Activated CD4-positive, alpha-beta T cell treated with anti-CD3 and anti-CD28 coated beads, Interleukin-2, Interleukin-6, amounts not matched to agents 100 ng/mL and 50 ng/mL, durations not matched to agents 16 hours and 8 hours (primary cell): ENCODE measurements around the gene MRPL43.

Experiments used
- DNase-seq: peaks from one replicate; pipeline ENCODE4 v3.0.0-alpha.2; 2020

MRPL43 gene

GRCh38 chr10:101018600-101019439, 31.5 kb upstream of the MRPL43 start:
- DNase-seq, result peak; percentile 85

- no peak for DNase-seq
Observed at GRCh38 chr10:101018118-101018599, 30.9 kb upstream of the MRPL43 start.

- no peak for DNase-seq
Observed at GRCh38 chr10:101016814-101017213, 29.5 kb upstream of the MRPL43 start.

- DNase-seq, result no peak
Observed at GRCh38 chr10:101015582-101015973, 28.3 kb upstream of the MRPL43 start.

GRCh38 chr10:101014966-101015581, 27.8 kb upstream of the MRPL43 start:
- DNase-seq, result peak; percentile 41

GRCh38 chr10:101014230-101014884, 27.1 kb upstream of the MRPL43 start:
- peak; percentile 83 for DNase-seq

- no peak for DNase-seq
Observed at GRCh38 chr10:101013365-101013825, 26.1 kb upstream of the MRPL43 start.

GRCh38 chr10:101012525-101013364, 25.4 kb upstream of the MRPL43 start:
- peak; percentile 90 for DNase-seq

GRCh38 chr10:101011517-101012423, 24.5 kb upstream of the MRPL43 start:
- no peak for DNase-seq

GRCh38 chr10:101010329-101010728, 23.0 kb upstream of the MRPL43 start:
- DNase-seq, result no peak

GRCh38 chr10:101008823-101009423, 21.6 kb upstream of the MRPL43 start:
- no peak for DNase-seq

GRCh38 chr10:101007915-101008822, 20.9 kb upstream of the MRPL43 start:
- DNase-seq, result no peak

- no peak for DNase-seq
Observed at GRCh38 chr10:101007099-101007711, 19.9 kb upstream of the MRPL43 start.

GRCh38 chr10:101006593-101007098, 19.3 kb upstream of the MRPL43 start:
- DNase-seq, result no peak

- no peak for DNase-seq
Observed at GRCh38 chr10:101005869-101006567, 18.7 kb upstream of the MRPL43 start.

GRCh38 chr10:101005361-101005760, 18.1 kb upstream of the MRPL43 start:
- no peak for DNase-seq

GRCh38 chr10:101003639-101004206, 16.4 kb upstream of the MRPL43 start:
- DNase-seq, result no peak

GRCh38 chr10:101002456-101002855, 15.2 kb upstream of the MRPL43 start:
- DNase-seq, result no peak
